ENCODE results near the gene NAGPA. TPM values are rescaled to one million over a fixed set of nuclear protein-coding genes. Genes with fewer than 3 reads are reported as not detected.

Gene NAGPA
- total RNA-seq, 3 donors from 2014 or later: 18.6 to 23.5 (median 21.6) TPM

DNA sequence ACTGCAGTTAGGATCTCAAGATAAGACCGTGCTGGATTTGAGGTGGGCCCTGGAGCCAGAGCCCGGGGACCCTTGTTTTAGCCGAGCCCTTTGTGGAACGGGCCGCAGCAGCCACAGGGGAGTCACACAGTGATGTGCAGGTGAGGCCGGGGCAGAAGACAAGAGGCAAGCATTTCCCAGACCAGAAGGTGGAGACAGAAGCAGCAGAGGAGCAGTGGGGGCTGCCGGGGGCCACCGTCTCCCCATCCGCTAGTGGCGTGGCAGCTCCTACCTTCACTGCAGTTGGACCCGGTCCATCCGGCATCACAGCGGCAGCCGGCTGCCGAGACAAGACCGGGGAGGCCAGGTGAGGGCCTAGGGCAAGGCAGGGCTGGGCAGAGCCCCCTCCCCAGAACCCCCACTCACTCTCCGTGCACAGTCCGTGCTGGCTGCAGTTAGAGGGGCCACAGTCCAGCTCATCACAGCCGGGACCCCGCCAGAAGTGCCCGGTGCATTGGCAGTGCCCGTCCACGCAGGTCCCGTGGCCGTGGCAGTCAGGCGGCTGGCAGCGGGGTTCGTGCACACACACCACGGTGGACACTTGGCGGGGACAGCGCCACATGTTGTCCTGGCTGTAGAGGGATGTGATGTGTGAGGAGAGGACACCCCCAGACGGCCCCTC lies 6.0 kb downstream of the NAGPA start:
- ATAC-seq (peak in 1 of 2 donors; percentile 15), DNase-seq (no peak)
- Mint-ChIP-seq H3K9me3 (no peaks in the 10 kb centered on the region), H3K27me3 (ENCODE audit: low read depth) (no peaks in the 10 kb centered on the region), H3K4me1 (ENCODE audit: low read depth) (peaks cover 5% of the 10 kb centered on the region), H3K36me3 (ENCODE audit: insufficient read depth) (peaks cover 4% of the 10 kb centered on the region), H3K4me3 (no peak overlapping the region)

- Mint-ChIP-seq H3K4me3 (no peak overlapping the region), H3K4me1 (ENCODE audit: low read depth) (peaks cover 2% of the 10 kb centered on the region), H3K9me3 (no peaks in the 10 kb centered on the region), H3K36me3 (ENCODE audit: insufficient read depth) (peaks cover 4% of the 10 kb centered on the region), H3K27me3 (ENCODE audit: low read depth) (no peaks in the 10 kb centered on the region)
- no peak for DNase-seq
- no peak for ATAC-seq
Measured at GRCh38 chr16:5027086-5027485, 6.6 kb downstream of the NAGPA start.

DNA sequence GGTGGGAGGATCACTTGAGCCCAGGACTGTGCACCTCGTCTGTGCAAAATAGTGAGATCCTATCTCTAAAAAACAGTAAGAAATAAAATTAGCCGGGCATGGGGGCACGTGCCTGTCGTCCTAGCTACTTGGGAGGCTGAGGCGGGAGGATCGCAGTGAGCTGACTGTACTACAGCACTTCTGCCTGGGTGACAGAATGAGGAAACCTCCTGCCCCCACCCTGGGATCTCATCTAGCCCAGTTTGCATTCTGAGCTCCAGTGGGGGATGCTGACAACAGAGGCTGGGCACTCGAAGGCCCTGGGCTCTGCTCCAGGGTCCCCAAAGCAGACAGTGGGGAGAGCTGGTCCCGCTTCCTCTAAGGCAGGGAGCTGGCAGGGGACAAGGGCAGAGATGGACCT lies 7.1 kb downstream of the NAGPA start:
- H3K4me3 Mint-ChIP-seq: no peak overlapping the region
- H3K9me3 Mint-ChIP-seq: no peaks in the 10 kb centered on the region
- no peaks in the 10 kb centered on the region for H3K27me3 Mint-ChIP-seq (ENCODE audit: low read depth)
- peaks cover 4% of the 10 kb centered on the region for H3K36me3 Mint-ChIP-seq (ENCODE audit: insufficient read depth)
- DNase-seq (no peak), ATAC-seq (no peak)
- no peaks in the 10 kb centered on the region for H3K4me1 Mint-ChIP-seq (ENCODE audit: low read depth)

GRCh38 chr16:5025171-5025632 lies 8.5 kb downstream of the NAGPA start:
- no peaks in the 10 kb centered on the region for H3K4me1 Mint-ChIP-seq (ENCODE audit: low read depth)
- peaks cover 2% of the 10 kb centered on the region for H3K36me3 Mint-ChIP-seq (ENCODE audit: insufficient read depth)
- no peaks in the 10 kb centered on the region for H3K9me3 Mint-ChIP-seq
- ATAC-seq: no peak
- no peak overlapping the region for H3K4me3 Mint-ChIP-seq
- no peak for DNase-seq
- H3K27me3 Mint-ChIP-seq (ENCODE audit: low read depth): no peaks in the 10 kb centered on the region

- no peak overlapping the region for H3K4me3 Mint-ChIP-seq
- no peak for ATAC-seq
- peaks cover 2% of the 10 kb centered on the region for H3K36me3 Mint-ChIP-seq (ENCODE audit: insufficient read depth)
- no peaks in the 10 kb centered on the region for H3K9me3 Mint-ChIP-seq
- DNase-seq: no peak
- H3K27me3 Mint-ChIP-seq (ENCODE audit: low read depth): no peaks in the 10 kb centered on the region
- no peaks in the 10 kb centered on the region for H3K4me1 Mint-ChIP-seq (ENCODE audit: low read depth)
Measured at GRCh38 chr16:5024632-5025031, 9.1 kb downstream of the NAGPA start.

GRCh38 chr16:5022521-5022920 lies 11.2 kb downstream of the NAGPA start:
- H3K4me1 Mint-ChIP-seq (ENCODE audit: low read depth): no peaks in the 10 kb centered on the region
- no peaks in the 10 kb centered on the region for H3K27me3 Mint-ChIP-seq (ENCODE audit: low read depth)
- no peaks in the 10 kb centered on the region for H3K9me3 Mint-ChIP-seq
- H3K4me3 Mint-ChIP-seq: no peak overlapping the region
- DNase-seq (no peak), ATAC-seq (no peak)
- peaks cover 2% of the 10 kb centered on the region for H3K36me3 Mint-ChIP-seq (ENCODE audit: insufficient read depth)

DNA sequence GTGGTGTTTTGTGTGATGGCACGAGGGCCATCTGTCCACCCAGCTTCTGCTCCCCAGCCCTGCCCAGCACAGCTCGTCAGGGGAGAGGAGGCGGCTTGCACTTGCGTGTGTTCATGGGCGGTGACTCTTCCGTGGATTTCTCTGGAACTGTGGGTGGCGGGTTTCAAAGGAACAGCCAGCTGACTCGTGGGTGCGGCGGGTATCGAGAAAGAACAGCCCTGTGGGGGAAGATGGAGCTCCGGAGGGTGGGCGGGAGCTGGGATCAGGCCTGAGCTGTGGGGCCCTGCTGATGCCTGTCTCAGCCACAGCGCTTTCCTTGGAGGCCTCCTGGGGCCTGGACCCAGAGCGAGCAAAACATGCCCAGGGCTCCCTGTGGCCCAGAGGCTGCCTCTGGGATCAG lies 13.2 kb downstream of the NAGPA start:
- H3K4me3 Mint-ChIP-seq: no peak overlapping the region
- no peak for ATAC-seq

GRCh38 chr16:5019775-5020174 lies 14.0 kb downstream of the NAGPA start:
- ATAC-seq: no peak
- H3K27me3 Mint-ChIP-seq (ENCODE audit: low read depth): peaks cover 3% of the 10 kb centered on the region
- no peak overlapping the region for H3K4me3 Mint-ChIP-seq

More for the DNA sequence above, 13.2 kb downstream of the NAGPA start:
- no peak for DNase-seq
- Mint-ChIP-seq H3K4me1 (ENCODE audit: low read depth) (no peaks in the 10 kb centered on the region), H3K36me3 (ENCODE audit: insufficient read depth) (no peaks in the 10 kb centered on the region), H3K9me3 (no peaks in the 10 kb centered on the region), H3K27me3 (ENCODE audit: low read depth) (peaks cover 3% of the 10 kb centered on the region)

GRCh38 chr16:5018793-5019192 lies 14.9 kb downstream of the NAGPA start:
- Mint-ChIP-seq H3K36me3 (ENCODE audit: insufficient read depth) (no peaks in the 10 kb centered on the region), H3K9me3 (no peaks in the 10 kb centered on the region), H3K4me3 (no peak overlapping the region), H3K27me3 (ENCODE audit: low read depth) (peaks cover 3% of the 10 kb centered on the region), H3K4me1 (ENCODE audit: low read depth) (no peaks in the 10 kb centered on the region)
- DNase-seq: no peak
- no peak for ATAC-seq

More at GRCh38 chr16:5019775-5020174, 14.0 kb downstream of the NAGPA start:
- Mint-ChIP-seq H3K9me3 (no peaks in the 10 kb centered on the region), H3K4me1 (ENCODE audit: low read depth) (no peaks in the 10 kb centered on the region), H3K36me3 (ENCODE audit: insufficient read depth) (no peaks in the 10 kb centered on the region)
- no peak for DNase-seq

DNA sequence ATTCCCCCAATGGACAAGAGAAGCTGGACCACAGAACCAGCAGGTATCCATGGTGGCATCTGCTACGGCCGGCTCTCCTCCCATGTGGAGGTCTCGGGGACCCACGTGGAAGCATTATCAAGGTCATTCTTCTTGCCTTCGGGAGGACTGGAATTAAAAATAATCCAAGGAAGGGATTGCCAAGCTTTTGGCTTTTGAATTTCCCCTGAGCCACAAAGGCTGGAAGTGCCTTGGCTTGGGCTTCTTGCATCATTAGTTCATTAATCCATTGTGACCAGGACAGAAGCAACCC lies 16.1 kb downstream of the NAGPA start:
- H3K9me3 Mint-ChIP-seq: no peaks in the 10 kb centered on the region
- DNase-seq: no peak
- H3K4me1 Mint-ChIP-seq (ENCODE audit: low read depth): no peaks in the 10 kb centered on the region
- no peaks in the 10 kb centered on the region for H3K36me3 Mint-ChIP-seq (ENCODE audit: insufficient read depth)
- H3K4me3 Mint-ChIP-seq: no peak overlapping the region
- no peak for ATAC-seq
- H3K27me3 Mint-ChIP-seq (ENCODE audit: low read depth): peaks cover 3% of the 10 kb centered on the region

DNA sequence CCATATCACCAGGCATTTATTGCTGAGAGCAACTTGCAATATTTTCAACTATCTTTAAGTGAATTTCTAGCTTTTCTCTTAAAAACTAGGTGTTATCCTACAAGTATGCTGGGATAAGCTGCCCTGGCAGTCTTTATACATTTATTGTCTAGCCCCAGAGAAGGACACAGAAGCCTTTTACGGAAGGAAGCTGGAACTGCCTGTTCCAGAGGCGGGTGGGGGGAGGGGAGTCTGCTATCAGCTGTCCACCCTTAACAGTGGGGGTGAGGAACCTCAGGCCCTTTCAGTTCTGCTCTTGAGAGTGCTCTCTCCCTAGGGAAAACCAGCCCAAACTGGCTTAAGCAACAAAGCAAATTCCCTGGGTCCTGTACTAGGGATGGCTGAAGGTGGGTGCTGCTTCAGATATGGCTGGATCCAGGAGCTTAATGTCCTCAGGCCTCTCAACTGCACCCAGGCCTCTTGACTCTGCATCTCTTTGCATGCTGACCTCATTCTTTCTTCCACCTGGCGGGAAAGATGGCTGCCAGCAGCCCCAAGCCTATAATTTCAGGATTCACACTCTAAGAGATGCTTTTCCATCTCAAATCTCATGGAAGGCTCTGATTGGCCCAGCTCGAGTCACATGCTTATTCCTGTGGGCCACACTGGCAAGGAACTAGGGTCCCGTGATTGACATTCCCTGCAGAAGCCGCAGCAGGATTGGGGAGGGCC lies 16.6 kb downstream of the NAGPA start:
- ATAC-seq (no peak), DNase-seq (no peak)
- no peak overlapping the region for H3K4me3 Mint-ChIP-seq
- H3K27me3 Mint-ChIP-seq (ENCODE audit: low read depth): peaks cover 3% of the 10 kb centered on the region
- H3K9me3 Mint-ChIP-seq: no peaks in the 10 kb centered on the region
- no peaks in the 10 kb centered on the region for H3K4me1 Mint-ChIP-seq (ENCODE audit: low read depth)
- no peaks in the 10 kb centered on the region for H3K36me3 Mint-ChIP-seq (ENCODE audit: insufficient read depth)

DNA sequence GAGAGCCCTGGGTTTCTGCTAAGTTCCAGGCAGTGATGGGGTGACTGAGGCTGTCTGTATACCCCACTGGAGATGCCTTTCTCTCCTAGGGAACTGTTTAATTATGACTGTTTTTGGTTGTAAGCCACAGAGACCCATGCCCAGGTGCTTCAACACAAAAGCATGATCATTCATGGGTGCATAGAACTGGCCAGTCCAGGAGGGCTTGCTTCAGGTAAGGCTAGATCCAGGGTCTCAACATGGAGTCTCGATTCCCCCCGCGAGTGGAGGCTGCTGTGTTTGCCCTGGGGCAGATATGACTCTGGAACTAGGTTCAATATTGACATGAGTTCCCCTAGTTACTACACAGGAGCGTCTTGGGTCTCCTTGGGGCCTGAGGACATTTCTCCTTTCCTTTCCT lies 17.8 kb downstream of the NAGPA start:
- no peak for DNase-seq
- Mint-ChIP-seq H3K36me3 (ENCODE audit: insufficient read depth) (no peaks in the 10 kb centered on the region), H3K27me3 (ENCODE audit: low read depth) (peaks cover 3% of the 10 kb centered on the region), H3K4me3 (no peak overlapping the region), H3K4me1 (ENCODE audit: low read depth) (no peaks in the 10 kb centered on the region), H3K9me3 (no peaks in the 10 kb centered on the region)
- ATAC-seq: no peak

DNA sequence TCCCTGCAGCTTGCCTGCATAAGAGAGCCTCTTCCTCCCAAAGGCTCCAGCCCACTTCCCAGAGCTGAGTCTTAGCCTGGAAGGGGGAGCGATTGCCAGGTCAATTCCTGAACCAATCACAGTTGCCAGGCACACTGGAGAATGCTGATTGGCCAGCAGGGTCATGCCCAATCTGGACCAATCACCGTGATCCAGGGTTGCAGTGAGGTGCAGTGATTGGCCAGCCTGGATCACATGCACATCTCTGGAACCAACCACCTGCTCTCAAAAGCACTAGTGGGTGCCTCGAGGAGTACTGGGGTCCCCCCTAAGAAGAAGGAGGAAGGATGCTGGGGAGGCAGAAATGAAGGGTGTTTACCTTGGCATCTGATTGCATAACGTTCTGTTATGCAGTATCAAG lies 18.4 kb downstream of the NAGPA start:
- Mint-ChIP-seq H3K4me3 (no peak overlapping the region), H3K27me3 (ENCODE audit: low read depth) (peaks cover 7% of the 10 kb centered on the region), H3K36me3 (ENCODE audit: insufficient read depth) (no peaks in the 10 kb centered on the region), H3K9me3 (no peaks in the 10 kb centered on the region), H3K4me1 (ENCODE audit: low read depth) (no peaks in the 10 kb centered on the region)
- DNase-seq (no peak), ATAC-seq (no peak)

DNA sequence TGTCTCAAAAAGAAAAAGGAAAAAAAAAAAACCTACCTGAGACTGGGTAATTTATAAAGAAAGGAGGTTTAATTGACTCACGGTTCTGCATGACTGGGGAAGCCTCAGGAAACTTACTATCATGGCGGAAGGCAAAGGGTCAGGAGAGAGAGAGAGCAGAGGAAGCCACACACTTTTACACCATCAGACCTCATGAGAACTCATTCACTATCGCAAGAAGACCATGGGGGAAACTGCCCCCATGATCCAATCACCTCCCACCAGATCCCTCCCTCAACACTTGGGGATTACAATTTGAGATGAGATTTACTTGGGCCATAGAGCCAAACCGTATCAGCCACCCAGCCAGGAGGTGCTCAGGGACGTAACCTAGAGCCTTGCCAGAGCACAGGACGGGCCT lies 20.8 kb downstream of the NAGPA start:
- DNase-seq (no peak), ATAC-seq (no peak)
- H3K4me3 Mint-ChIP-seq: no peak overlapping the region
- no peaks in the 10 kb centered on the region for H3K36me3 Mint-ChIP-seq (ENCODE audit: insufficient read depth)
- peaks cover 11% of the 10 kb centered on the region for H3K27me3 Mint-ChIP-seq (ENCODE audit: low read depth)
- no peaks in the 10 kb centered on the region for H3K9me3 Mint-ChIP-seq
- no peaks in the 10 kb centered on the region for H3K4me1 Mint-ChIP-seq (ENCODE audit: low read depth)

- Mint-ChIP-seq H3K4me3 (no peak overlapping the region), H3K9me3 (no peaks in the 10 kb centered on the region), H3K4me1 (ENCODE audit: low read depth) (no peaks in the 10 kb centered on the region), H3K27me3 (ENCODE audit: low read depth) (peaks cover 8% of the 10 kb centered on the region), H3K36me3 (ENCODE audit: insufficient read depth) (no peaks in the 10 kb centered on the region)
- DNase-seq (no peak), ATAC-seq (no peak)
Measured at GRCh38 chr16:5011637-5012036, 22.1 kb downstream of the NAGPA start.
